NT2/D1 (cell line): ENCODE results near the gene RAB40C.
A peak's percentile ranks its signal among the peaks of the same experiment; 100 is the strongest.

Experiments
- DNase-seq: peaks from one replicate; pipeline ENCODE4 v3.0.0-alpha.2; 2011; ENCODE audit warnings: low read depth, low spot score
- H3K27me3 ChIP-seq: 2 replicates; pipeline ENCODE4 v1.6.0; 2011; ENCODE audit warnings: mild to moderate bottlenecking; ENCODE audit not compliant: insufficient read length, insufficient read depth
- H3K36me3 ChIP-seq: 2 replicates; pipeline ENCODE4 v1.6.1; 2011; ENCODE audit warnings: mild to moderate bottlenecking, low read length, mixed read lengths; ENCODE audit not compliant: insufficient read depth, insufficient read length
- H3K4me1 ChIP-seq: 2 replicates; pipeline ENCODE4 v1.5.1; 2011; ENCODE audit not compliant: insufficient read depth, insufficient read length
- H3K4me3 ChIP-seq: 2 replicates; pipeline ENCODE4 v1.5.1; 2011; ENCODE audit warnings: low read depth; ENCODE audit not compliant: insufficient read length
- H3K9ac ChIP-seq: 2 replicates; pipeline ENCODE4 v1.6.0; 2011; ENCODE audit warnings: low read depth; ENCODE audit not compliant: insufficient read length
- H3K9me3 ChIP-seq: 2 replicates; pipeline ENCODE4 v1.5.1; 2011; ENCODE audit warnings: mild to moderate bottlenecking, low read length; ENCODE audit not compliant: insufficient read depth
- SUZ12 ChIP-seq: IDR thresholded peaks from 2 replicates; pipeline ENCODE4 v1.6.1; 2011; ENCODE audit not compliant: insufficient read length, insufficient read depth; ENCODE audit errors: extremely low read depth
- YY1 ChIP-seq: IDR thresholded peaks from 2 replicates; pipeline ENCODE4 v1.6.1; 2011; ENCODE audit not compliant: insufficient read length, insufficient read depth
- ZNF274 ChIP-seq: IDR thresholded peaks from 2 replicates; pipeline ENCODE4 v1.6.1; 2011; ENCODE audit warnings: mild to moderate bottlenecking, low read depth, low read length

The RAB40C gene

DNA sequence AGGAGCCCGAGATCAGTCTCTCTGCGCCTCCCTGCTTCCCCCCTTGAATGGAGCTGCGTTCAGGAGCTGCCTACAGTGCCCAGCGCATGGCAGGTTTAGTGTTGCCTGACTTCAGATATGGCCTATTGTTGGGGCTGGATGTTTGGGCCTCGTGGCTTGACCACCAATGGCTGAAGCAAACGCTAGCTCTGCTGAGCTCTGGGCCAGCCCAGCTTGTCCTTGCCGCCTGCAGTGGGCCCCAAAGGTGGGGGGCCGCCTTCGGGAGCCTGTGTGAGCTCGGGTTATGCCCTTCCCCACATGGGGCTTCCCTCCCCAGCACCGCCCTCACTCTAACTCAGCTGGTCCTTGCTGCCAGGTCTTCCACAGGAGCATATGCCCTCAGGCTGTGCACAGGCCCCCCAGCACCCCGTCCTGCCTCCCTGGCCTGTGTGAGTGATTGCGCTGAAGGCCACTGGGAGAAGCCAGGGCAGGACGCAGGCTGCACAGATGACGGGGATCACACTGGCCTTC, 48.2 kb downstream of the RAB40C start:
- no peak for TF ChIP-seq ZNF274
- TF ChIP-seq YY1 = no peak
- no peak for TF ChIP-seq SUZ12
- no peak for DNase-seq
- H3K27me3 ChIP-seq = peaks cover 8% of the 10 kb centered on the region
- no peaks in the 10 kb centered on the region for H3K9me3 ChIP-seq
- H3K9ac ChIP-seq = peak overlapping the region; percentile 82
- H3K4me3 ChIP-seq = no peak overlapping the region
- peaks cover 18% of the 10 kb centered on the region for H3K36me3 ChIP-seq
- peaks cover 27% of the 10 kb centered on the region for H3K4me1 ChIP-seq

DNA sequence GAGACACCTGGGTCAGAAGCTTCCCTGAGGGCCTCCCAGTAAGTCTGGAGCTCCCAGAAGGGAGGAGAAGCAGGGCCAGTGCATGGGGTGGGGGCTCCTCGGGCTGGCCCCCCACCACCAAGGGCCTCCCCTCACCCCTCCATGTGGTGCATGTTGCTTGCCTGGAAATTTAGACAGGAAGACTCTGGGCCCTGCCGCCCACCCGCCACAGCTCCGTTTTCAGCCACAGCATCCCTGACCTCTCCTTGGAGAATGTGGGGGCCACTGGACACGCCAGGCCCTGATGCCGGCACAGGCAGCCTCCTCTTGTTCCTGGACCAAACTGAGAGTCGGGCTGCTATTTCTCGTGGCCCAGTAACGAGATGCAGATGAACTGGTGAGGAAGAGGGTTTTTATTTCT, 49.0 kb downstream of the RAB40C start:
- DNase-seq = no peak
- H3K4me1 ChIP-seq = peaks cover 28% of the 10 kb centered on the region
- peak overlapping the region; percentile 32 for H3K9ac ChIP-seq

DNA sequence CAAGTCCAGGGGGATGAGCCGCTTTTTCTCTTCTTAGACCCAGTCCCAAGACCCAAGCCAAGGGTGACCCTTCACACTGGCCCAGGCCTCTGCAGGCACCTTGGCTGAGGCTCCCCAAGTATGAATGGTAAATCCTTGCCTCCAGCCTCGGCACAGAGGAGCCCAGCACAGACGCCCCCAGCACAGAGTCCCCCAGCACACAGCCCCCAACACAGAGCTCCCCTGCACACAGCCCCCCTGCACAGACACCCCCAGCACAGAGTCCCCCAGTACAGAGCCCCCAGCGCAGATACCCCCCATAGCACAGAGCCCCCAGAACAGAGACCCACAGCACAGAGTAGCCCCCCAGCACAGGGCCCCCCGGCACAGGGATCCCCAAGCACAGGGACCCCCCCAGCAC, 50.7 kb downstream of the RAB40C start:
- Histone ChIP-seq H3K9ac (peak overlapping the region; percentile 26), H3K36me3 (no peaks in the 10 kb centered on the region), H3K9me3 (no peaks in the 10 kb centered on the region), H3K4me1 (peaks cover 27% of the 10 kb centered on the region), H3K4me3 (no peak overlapping the region), H3K27me3 (peaks cover 9% of the 10 kb centered on the region)
- TF ChIP-seq YY1 (no peak), SUZ12 (no peak), ZNF274 (no peak)
- no peak for DNase-seq

More for the DNA sequence above, 49.0 kb downstream of the RAB40C start:
- no peak overlapping the region for H3K4me3 ChIP-seq
- H3K36me3 ChIP-seq = peaks cover 11% of the 10 kb centered on the region
- TF ChIP-seq YY1 (no peak), SUZ12 (no peak), ZNF274 (no peak)
- H3K9me3 ChIP-seq = no peaks in the 10 kb centered on the region
- H3K27me3 ChIP-seq = peaks cover 9% of the 10 kb centered on the region

- TF ChIP-seq YY1 = no peak
- TF ChIP-seq ZNF274 = no peak
- TF ChIP-seq SUZ12 = no peak
- Histone ChIP-seq H3K36me3 (peaks cover 2% of the 10 kb centered on the region), H3K4me3 (peak within 1 kb of the TSS; percentile 89), H3K27me3 (peaks cover 9% of the 10 kb centered on the region), H3K9me3 (no peaks in the 10 kb centered on the region), H3K4me1 (peaks cover 31% of the 10 kb centered on the region), H3K9ac (peak within 1 kb of the TSS; percentile 95)
- peak; percentile 78 for DNase-seq
Observed at GRCh38 chr16:641326-642188, 51.7 kb downstream of the RAB40C start, which contains the start of gene MCRIP2. TSS of gene MCRIP2 (plus strand) at chr16:641828. CDS start at chr16:641992, 164 bp downstream.

DNA sequence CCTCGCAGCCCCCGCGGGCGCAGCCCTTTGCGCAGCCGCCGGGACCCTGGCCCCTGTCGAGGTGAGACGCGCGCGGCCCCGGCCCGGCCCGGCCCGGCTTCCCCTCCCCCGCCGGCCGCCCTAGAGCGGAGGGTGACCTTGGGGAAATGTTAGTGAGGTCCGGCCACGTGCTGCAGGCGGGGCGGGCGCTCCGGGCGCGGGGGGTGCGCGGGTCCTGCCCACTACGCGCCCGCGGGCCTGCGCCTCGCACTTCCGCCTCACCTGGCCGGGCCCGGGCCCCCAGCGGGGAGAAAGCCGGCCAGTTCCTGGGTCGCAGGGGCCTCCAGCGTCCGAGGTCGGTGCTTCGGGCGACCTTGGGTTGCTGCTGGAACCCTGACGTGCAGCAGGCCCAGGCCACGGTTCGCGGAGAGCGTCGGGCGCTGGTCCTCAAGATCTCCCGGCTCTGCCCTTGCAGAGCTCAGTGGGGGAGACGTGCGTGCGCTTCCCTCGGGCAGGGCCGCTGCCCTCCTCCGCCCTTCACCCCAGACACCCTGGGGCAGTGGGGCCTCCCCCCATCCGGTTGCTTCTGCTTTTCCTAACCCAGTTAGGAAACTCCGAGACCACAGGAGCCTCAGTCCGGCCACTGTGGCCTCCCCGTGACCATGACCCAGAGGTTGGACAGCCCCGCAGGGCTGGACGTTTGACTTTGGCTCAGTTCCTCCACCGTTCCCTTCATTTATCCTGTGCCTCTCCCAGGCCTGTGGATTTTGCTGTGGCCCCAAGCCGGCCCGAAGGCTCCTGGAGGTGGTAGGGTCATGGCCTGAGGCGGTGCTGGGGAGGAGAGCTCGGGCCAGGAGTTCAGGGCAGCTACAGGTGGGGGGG, 52.6 kb downstream of the RAB40C start:
- no peak for TF ChIP-seq YY1
- no peak for TF ChIP-seq ZNF274
- TF ChIP-seq SUZ12 = no peak
- Histone ChIP-seq H3K36me3 (peaks cover 10% of the 10 kb centered on the region), H3K4me1 (peaks cover 37% of the 10 kb centered on the region), H3K9me3 (no peaks in the 10 kb centered on the region), H3K9ac (peak overlapping the region; percentile 95), H3K4me3 (peak overlapping the region; percentile 89), H3K27me3 (peaks cover 9% of the 10 kb centered on the region)
- DNase-seq = no peak

GRCh38 chr16:643050-643368, 53.1 kb downstream of the RAB40C start:
- no peak for TF ChIP-seq ZNF274
- TF ChIP-seq YY1 = no peak
- no peak for TF ChIP-seq SUZ12
- H3K4me3 ChIP-seq = peak overlapping the region; percentile 89
- peaks cover 12% of the 10 kb centered on the region for H3K36me3 ChIP-seq
- H3K4me1 ChIP-seq = peaks cover 33% of the 10 kb centered on the region
- no peak for DNase-seq
- H3K9me3 ChIP-seq = no peaks in the 10 kb centered on the region
- H3K9ac ChIP-seq = peak overlapping the region; percentile 95
- peaks cover 9% of the 10 kb centered on the region for H3K27me3 ChIP-seq

DNA sequence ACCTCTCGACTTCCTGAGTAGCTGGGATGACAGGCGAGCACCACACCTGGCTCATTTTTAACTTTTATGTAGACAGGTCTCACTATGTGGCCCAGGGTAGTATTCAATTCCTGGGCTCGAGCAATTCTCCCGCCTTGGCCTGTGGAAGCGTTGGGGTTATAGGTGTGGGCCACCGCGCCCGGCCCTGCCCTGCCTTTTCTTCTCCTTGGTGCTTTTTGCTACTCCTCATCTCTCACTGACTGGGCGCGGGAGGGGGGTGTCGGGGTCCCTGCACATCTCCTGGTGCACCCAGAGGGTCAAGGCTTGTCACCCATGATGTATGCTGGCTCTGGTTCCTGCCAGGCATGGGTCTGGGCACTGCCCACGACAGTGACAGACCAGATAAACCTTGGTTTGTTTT, 54.7 kb downstream of the RAB40C start:
- Histone ChIP-seq H3K36me3 (peaks cover 12% of the 10 kb centered on the region), H3K27me3 (peaks cover 9% of the 10 kb centered on the region), H3K9ac (no peak overlapping the region), H3K4me1 (peaks cover 26% of the 10 kb centered on the region), H3K9me3 (no peaks in the 10 kb centered on the region), H3K4me3 (no peak overlapping the region)
- DNase-seq = no peak
- TF ChIP-seq YY1 (no peak), SUZ12 (no peak), ZNF274 (no peak)
